CD4-positive, alpha-beta T cell treated with Interferon alpha-2 for 1 hour (primary cell): ENCODE results near the gene OR7A17.

Source experiments
- DNase-seq, 2 donors: peaks; one replicate each; pipeline ENCODE4 v3.0.0-alpha.2; 2020 to 2022

Gene OR7A17

DNA sequence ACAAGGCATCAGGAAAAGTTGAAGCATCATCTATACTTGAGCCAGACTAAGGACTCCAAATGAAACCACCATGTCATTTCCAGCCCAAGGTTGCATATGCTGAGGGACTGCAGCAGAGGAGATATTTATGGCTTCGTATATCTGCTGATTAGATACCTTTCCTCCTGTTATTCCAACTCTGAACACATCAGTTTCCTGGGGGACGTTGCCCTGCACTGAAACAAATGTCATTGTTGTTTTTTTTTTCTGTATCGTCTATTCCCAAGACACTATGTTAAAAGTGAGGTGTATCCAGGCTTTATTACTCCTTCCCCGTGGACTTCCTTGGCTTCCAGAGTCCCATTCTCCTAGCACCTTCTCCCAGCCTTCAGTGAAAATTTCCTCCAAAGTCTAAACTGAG lies at the start of gene OR7A17:
Gene OR7A17 (minus strand): TSS at position 101 of the 400 bp plus-strand sequence. CDS start 4,777 bp downstream, outside the sequence.
- DNase-seq: no peak

DNA sequence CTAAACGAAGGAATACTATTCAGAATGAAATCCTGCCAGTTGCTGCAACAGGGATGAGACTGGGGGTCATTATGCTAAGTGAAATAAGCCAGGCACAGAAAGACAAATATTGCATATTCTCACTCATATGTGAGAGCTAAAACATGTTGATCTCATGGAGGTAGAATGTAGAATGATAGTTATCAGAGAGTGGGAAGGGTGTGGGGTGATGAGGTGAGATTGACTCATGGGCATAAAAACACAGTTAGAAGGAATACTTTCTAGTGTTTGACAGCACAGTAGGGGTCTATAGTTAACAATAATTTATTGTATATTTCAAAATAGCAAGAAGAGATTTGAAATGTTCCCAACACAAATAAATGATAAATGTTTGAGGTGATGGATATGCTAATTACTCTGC lies 47.6 kb upstream of the OR7A17 start:
- DNase-seq: no peak

DNA sequence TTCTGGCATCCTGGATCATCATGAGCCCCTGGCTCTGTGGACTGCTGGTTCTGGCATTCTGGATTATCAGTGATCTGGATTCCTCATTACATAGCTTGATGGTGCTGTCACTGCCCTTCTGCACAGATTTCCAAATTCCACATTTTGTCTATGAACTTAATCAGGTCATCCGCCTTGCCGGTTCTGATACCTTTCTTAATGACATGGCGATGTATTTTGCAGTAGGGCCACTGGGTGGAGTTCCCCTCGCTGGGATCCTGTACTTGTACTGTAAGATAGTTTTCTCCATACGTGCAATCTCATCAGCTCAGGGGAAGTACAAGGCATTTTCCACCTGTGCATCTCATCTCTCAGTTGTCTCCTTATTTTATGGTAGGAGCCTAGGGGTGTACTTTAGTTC lies 30.9 kb upstream of the OR7A17 start:
- no peak for DNase-seq

DNA sequence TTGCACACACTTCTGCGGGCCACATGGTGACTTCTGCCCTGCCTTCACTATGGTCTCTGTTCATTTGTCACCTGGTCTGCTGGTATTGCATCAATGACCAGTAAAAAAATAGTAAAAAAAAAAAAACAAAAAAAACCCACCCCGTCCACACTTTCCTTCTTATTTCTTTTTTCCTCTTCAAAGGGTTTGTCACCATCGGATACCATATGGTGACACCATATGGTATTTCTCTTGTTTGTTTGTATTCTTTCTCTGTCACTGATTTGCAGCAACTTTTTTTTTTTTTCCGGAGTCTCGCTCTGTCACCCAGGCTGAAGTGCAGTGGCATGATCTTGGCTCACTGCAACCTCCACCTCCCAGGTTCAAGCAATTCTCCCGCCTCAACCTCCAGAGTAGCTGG lies 29.2 kb upstream of the OR7A17 start:
- no peak for DNase-seq

DNA sequence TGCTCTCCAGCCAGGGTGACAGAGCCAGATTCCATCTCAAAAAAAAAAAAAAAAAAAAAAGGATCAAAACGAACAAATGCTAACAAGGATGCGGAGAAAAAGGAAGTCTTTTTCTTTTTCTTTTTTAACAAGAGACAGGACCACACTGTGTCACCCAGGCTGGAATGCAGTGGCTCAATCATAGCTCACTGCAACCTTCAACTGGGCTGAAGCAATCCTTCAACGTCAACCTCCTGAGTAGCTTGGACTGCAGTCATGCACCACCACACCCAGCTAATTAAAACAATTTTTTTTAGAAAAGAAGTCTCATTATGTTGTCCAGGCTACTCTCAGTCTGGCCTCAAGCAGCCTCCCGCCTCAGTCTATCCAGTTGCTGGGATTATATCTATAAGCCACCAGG lies 20.8 kb upstream of the OR7A17 start:
- no peak for DNase-seq

DNA sequence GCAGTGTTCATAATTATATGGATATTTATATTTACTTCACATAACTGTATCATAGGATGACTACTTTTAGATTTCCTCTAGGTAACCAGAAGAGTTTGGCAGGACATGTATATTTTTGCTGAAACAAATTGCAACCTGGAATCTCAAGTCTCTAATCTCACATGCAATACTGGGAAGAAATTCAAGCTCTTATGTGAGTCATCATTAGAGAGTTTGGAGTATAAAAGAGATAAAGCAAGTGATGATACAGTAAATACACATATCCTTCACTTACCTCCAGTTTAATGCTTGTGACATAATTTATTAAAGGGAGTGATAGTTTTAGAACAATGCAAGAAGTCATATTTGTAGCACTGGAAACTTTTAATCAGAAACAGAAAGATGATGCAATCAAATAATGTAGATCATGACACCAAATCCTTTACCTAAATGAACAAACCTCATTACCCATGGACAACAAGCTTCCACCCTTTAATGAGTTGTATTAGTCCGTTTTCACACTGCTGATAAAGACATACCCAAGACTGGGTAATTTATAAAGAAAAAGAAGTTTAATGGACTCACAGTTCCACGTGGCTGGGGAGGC lies 15.8 kb upstream of the OR7A17 start:
- DNase-seq: no peak

DNA sequence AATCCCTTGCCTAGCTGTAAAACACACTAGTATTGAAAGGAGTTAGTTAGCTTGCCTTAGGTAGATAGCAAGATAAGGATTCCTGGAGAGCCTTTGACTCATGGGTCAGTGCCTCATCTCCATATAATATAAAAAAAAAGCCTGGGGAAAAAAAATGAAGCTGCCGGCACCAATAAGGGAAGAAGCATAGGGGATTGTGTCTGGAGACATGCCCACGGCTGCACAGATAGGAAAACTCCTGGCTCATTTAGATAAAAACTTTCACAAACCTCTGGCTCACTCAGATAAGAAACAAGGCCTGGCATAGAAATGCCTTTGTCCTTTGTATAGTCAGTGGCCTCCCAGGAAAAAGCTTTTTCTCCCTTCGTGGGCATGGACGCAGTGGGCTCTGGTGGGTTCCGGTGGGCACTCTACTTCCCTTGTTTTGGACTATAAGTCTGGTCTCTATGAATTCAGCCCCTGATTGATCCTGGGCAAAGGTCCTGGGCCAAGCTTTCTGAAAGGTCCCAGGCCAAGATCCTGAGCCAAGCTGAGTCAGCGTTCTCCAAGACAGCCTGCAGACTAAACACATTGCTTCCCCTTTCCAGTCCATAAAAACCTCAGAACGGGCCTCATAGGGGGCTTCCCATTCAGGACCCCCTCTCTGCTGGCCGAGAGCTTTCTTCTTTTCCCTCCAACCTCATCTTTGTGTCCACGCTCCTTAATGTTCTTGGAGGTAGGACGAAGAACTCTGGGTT lies 4.9 kb upstream of the OR7A17 start:
- no peak for DNase-seq

DNA sequence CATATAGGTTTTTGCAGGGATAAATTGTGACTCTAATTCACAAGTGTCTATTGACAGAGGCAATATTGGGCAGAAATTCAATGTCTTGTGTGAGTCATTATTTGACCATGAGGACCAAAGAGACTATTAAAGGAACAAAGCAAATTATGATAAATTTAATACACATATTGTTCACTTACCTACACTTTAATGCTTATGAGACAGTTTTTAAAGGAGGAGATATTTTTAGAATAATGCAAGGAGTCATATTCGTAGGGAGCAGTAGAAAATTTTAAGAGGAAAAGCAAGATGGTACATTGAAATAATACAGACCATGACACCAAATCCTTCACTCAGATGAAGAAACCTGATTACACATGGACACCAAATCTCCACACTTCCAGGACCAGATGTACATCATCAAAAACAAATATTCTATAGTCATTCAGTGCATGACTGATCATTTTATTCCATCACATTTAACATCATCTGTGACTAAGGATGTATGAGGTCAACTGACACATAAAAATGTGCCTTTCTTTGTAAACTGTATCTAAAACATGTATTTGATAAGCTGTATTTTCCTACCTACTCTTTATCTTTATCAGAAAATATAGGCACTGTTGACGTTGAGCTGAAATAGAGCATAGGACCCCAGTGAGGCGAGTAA lies 4.2 kb upstream of the OR7A17 start:
- no peak for DNase-seq

DNA sequence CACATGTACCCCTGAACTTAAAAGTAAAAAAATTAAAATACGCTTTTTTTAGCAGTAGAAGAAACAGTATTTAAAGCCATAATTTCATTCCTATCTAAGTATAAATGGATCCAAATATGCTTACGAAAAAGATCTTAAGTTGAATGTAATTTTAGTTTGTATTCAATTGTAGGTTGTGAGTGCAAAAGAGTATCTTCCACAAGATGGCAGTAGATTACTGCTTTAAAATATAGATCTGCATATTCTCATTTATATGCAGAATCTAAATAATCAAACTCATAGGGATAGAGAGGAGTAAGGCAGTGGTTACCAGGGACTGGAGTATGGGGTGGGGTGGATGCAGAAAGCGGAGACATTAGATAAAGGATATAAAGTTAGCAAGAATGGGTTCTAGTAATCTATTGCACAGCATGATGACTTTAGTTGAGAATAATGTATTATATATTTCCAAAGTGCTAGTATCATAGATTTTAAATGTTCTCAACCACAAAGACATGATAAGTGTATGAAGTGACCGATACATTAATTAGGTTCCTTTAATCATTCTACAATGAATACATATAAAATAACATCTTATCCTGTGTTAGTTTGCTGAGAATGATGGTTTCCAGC lies 14.2 kb downstream of the OR7A17 start:
- peak in 1 of 2 donors; percentile 3 for DNase-seq

DNA sequence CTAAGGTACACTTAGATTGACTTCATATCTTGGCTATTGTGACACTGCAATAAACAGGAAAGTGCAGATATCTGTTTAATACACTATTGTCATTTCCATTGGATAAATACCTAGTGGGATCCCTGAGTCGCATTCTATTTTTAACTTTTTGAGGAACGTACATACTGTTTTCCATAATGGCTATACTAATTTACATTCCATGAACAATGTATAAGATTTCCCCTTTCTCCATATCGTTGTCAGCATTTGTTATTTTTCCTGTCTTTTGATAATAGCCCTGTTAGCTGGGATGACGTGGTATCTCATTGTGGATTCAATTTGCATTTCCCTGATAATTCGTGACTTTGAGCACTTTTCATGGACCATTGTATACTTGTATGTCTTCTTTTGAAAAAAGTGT lies 17.4 kb downstream of the OR7A17 start:
- no peak for DNase-seq

DNA sequence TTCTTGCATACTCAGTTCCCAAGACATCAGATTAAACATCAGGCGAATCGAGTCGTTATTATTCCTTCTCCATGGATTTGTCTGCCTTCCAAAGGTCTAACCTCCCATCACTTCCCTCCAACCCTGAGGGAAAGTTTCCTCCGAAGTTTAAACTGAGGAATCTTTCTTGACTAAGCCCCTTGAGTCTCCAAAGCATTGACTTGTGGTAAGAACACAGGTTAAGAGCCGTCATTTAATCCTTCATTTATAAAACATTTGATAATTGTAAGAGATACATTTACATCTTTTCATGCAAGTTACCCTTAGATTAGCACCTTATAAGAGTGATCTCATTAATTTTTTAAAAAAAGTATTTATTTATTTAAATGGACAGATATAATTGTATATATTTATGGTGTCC lies 37.1 kb downstream of the OR7A17 start, which contains the start of gene OR7A10:
Gene OR7A10 (minus strand): TSS at position 101 of the 400 bp plus-strand sequence. CDS start 7,045 bp downstream, outside the sequence.
- DNase-seq: no peak

DNA sequence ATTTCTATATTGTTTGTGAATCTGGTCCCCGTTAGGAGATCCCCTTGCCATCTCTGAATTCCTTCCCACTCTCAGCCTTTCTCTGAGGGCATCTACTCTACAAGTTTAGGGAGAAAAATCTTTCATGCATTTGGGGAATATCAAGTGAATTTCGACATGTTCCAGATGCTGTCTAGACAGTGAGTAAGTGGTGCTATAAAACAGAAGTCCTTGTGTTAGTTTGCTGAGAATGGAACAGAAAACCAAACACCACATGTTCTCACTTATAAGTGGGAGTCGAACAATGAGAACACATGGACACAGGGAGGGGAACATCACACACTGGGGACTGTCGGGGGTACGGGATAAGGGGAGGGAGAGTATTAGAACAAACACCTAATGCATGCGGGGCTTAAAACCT lies 42.4 kb downstream of the OR7A17 start:
- no peak for DNase-seq

DNA sequence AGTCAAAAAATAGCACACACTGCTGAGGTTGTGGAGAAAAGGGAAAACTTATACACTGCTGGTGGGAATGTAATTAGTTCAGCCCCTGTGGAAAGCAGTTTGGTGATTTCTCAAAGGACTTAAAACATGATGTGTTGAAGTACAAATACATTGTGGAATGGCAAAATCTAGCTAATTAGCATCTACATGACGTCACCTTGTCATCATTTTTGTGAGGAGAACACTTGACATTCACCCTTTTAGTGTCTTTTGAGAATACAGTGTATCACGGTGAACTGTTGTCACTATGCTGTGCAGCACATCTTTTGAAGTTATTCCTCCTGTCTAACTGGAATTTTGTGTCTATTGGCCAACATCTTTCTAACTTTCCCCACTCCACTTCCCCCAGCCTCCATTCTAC lies 42.8 kb downstream of the OR7A17 start:
- no peak for DNase-seq

DNA sequence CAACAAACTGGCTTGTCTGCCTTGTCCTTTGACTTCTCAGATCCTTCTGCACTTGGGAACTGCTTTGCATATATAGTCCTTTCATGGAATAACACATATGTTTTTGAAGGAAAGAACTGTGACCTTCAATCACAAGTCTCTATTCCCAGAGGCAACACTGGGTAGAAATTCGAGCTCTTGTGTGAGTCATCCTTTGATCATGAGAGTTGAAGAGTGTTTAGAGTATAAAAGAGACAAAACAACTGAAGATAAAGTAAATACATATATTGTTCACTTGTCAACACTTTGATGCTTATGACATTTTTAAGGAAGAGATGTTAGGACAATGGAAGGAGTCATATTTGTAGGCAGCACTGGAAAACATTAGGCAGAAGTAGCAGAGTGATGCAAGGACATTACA lies 45.7 kb downstream of the OR7A17 start:
- no peak for DNase-seq

DNA sequence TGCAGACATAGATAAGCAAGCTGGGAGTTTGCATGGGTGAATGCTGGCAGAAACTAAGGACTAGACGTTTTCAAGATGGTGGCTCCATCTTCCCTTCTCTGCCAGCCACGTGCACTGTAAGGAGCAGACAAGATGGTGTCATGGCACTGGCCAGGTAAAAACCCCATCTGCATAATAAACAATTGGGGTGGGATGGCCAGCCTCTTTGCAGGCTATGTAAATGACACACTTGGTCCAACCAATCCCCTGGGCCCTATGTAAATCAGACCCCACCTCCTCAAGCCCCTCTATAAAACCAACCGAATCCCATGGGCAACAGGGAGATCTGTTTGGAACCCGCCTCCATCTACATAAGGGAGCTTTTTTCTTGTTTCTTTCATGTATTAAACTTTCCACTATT lies 48.5 kb downstream of the OR7A17 start:
- DNase-seq: no peak

DNA sequence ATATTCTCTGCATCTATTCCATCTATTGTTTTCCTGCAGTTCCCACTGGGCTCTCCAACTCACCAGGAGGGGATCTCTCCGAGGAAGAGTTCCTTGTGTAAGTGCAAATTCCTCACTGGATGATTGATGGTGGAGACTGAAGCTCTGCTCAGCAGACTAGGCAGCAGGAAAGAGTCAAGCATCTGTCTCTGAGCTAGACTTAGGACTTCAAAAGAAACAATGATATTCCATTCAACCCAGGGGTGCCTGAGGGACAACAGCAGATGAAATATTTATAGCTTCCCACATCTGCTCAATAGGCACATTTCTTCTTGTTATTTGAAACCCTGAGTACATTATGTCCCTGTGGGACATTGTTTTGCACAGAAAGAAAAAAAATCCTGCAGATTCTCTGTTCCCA lies 50.9 kb downstream of the OR7A17 start, which contains the start of the genes OR7A5 and OR7C1:
Gene OR7A5 (minus strand): TSS at position 175 of the 400 bp plus-strand sequence. CDS start 6,944 bp downstream, outside the sequence.
Gene OR7C1 (minus strand): TSS at position 175 of the 400 bp plus-strand sequence. CDS start 35,049 bp downstream, outside the sequence.
- DNase-seq: no peak

DNA sequence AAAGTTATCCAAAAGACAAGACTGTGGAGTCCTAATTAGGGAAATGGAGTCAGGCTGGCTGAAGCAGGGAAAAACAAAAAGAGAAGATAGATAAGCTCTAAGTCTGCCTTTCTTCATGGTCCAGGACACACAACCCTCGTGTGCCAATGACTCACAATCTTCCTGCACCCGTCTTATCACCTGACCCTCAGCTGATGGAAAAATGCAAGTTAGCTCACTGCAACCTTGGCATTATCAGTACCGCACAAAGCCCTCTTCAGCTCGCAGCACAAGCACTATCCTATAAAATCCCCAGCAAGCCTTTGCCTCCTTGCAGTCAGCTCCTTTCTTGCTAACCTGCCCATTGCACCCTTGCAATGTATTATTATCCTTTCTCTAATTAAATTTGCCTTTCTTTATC lies 55.2 kb downstream of the OR7A17 start:
- DNase-seq: no peak
